22Rv1 (cell line): ENCODE measurements around the gene HP1BP3.

Source experiments
- ZFX ChIP-seq: fragments of 450-650 bp; IDR thresholded peaks from 2 replicates; pipeline ENCODE4 v1.6.1; 2017; ENCODE audit warnings: antibody characterized with exemption, borderline replicate concordance
- TF ChIP-seq, protein P1 (sequence below): fragments of 450-650 bp; IDR thresholded peaks from 2 replicates; pipeline ENCODE4 v1.5.1; 2017; ENCODE audit warnings: mild to moderate bottlenecking

DNA sequence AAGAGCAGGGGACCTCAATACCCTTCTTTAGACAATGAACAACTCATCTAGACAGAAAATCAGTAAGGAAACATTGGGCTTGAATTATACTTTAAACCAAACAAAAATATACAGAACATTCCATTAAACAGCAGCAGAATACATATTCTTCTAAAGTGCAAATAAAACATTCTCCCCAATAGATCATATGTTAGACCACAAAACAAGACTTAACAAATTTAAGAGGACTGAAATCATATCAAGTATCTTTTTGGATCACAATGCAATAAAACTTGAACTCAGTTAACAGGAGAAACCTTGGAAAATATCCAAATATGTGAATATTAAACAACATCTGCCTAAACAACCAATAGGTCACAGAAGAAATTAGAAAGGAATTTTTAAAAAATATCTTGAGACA, 47.7 kb upstream of the HP1BP3 start:
- TF ChIP-seq, protein P1, sequence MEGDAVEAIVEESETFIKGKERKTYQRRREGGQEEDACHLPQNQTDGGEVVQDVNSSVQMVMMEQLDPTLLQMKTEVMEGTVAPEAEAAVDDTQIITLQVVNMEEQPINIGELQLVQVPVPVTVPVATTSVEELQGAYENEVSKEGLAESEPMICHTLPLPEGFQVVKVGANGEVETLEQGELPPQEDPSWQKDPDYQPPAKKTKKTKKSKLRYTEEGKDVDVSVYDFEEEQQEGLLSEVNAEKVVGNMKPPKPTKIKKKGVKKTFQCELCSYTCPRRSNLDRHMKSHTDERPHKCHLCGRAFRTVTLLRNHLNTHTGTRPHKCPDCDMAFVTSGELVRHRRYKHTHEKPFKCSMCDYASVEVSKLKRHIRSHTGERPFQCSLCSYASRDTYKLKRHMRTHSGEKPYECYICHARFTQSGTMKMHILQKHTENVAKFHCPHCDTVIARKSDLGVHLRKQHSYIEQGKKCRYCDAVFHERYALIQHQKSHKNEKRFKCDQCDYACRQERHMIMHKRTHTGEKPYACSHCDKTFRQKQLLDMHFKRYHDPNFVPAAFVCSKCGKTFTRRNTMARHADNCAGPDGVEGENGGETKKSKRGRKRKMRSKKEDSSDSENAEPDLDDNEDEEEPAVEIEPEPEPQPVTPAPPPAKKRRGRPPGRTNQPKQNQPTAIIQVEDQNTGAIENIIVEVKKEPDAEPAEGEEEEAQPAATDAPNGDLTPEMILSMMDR: no peak
- no peak for TF ChIP-seq ZFX
